BLaER1 treated with 17β-estradiol and CSF1 and Interleukin-3, amounts not matched to agents 10 nM and 100 nM (cell line): Measurements from ENCODE around the gene ALG9.

ENCODE experiments used
- H3K27ac ChIP-seq, 11 experiments: shearing (Covaris generic); formaldehyde crosslinking; 2 replicates each; pipeline ENCODE4 v1.8.1; 2022
- H3K27me3 ChIP-seq, 11 experiments: shearing (Covaris generic); formaldehyde crosslinking; 2 replicates each; pipeline ENCODE4 v1.8.1; 2022
- H3K36me3 ChIP-seq, 11 experiments: shearing (Covaris generic); formaldehyde crosslinking; 2 replicates each; pipeline ENCODE4 v1.8.1; 2022
- H3K4me1 ChIP-seq, 10 experiments: shearing (Covaris generic); formaldehyde crosslinking; 2 replicates each; pipeline ENCODE4 v1.8.1; 2022
- H3K4me2 ChIP-seq, 11 experiments: shearing (Covaris generic); formaldehyde crosslinking; 2 replicates each; pipeline ENCODE4 v1.8.1; 2022
- H3K4me3 ChIP-seq, 10 experiments: shearing (Covaris generic); formaldehyde crosslinking; 2 replicates each; pipeline ENCODE4 v1.8.1; 2022
- H3K9ac ChIP-seq, 11 experiments: shearing (Covaris generic); formaldehyde crosslinking; 2 replicates each; pipeline ENCODE4 v1.8.1; 2022
- H3K9me3 ChIP-seq, 11 experiments: shearing (Covaris generic); formaldehyde crosslinking; replicated peaks in 1 of 11; 2 replicates each; pipeline ENCODE4 v1.8.1; 2022
- H4K20me1 ChIP-seq, 11 experiments: shearing (Covaris generic); formaldehyde crosslinking; 2 replicates each; pipeline ENCODE4 v1.8.1; 2022
- Cebpa-rat ChIP-seq, 11 experiments: shearing (Covaris generic); IDR thresholded peaks; 2 replicates each; pipeline ENCODE4 v1.8.1; 2022

ALG9 gene

GRCh38 chr11:111845276-111846028 is 25.9 kb downstream of the ALG9 start:
- Histone ChIP-seq H4K20me1 (no peaks in the 10 kb centered on the region; a peak in 1 of 22 replicates), H3K4me2 (peak overlapping the region in 1 of 11 experiments; percentile 0; a peak in 1 of 22 replicates)

GRCh38 chr11:111843661-111844060 is 27.7 kb downstream of the ALG9 start:
- H3K9ac ChIP-seq = no peak overlapping the region
- H3K27me3 ChIP-seq = no peaks in the 10 kb centered on the region
- no peak overlapping the region for H3K27ac ChIP-seq
- TF ChIP-seq Cebpa-rat (IDR thresholded peaks at IDR 0.05) = no peak
- H3K4me1 ChIP-seq = peaks cover 0 to 22% (median 0%) of the 10 kb centered on the region in 10 experiments; a peak in 7 of 20 replicates
- H3K36me3 ChIP-seq = peaks cover 46 to 89% (median 60%) of the 10 kb centered on the region in 11 experiments
- H3K9me3 ChIP-seq = no peaks in the 10 kb centered on the region
- H3K4me3 ChIP-seq = no peak overlapping the region
- no peak overlapping the region for H3K4me2 ChIP-seq
- no peaks in the 10 kb centered on the region; a peak in 1 of 22 replicates for H4K20me1 ChIP-seq

More at GRCh38 chr11:111845276-111846028, 25.9 kb downstream of the ALG9 start:
- 0 out of 22 replicates have a peak, but pooled peaks of 1 of the 11 experiments have one; percentile 7 for TF ChIP-seq Cebpa-rat (IDR thresholded peaks at IDR 0.05)
- H3K36me3 ChIP-seq = peaks cover 54 to 90% (median 70%) of the 10 kb centered on the region in 11 experiments
- no peak overlapping the region for H3K4me3 ChIP-seq
- no peak overlapping the region for H3K9ac ChIP-seq
- H3K27me3 ChIP-seq = no peaks in the 10 kb centered on the region
- H3K9me3 ChIP-seq = no peaks in the 10 kb centered on the region
- no peak overlapping the region for H3K27ac ChIP-seq
- peaks cover 0 to 22% (median 0%) of the 10 kb centered on the region in 10 experiments; a peak in 7 of 20 replicates for H3K4me1 ChIP-seq

DNA sequence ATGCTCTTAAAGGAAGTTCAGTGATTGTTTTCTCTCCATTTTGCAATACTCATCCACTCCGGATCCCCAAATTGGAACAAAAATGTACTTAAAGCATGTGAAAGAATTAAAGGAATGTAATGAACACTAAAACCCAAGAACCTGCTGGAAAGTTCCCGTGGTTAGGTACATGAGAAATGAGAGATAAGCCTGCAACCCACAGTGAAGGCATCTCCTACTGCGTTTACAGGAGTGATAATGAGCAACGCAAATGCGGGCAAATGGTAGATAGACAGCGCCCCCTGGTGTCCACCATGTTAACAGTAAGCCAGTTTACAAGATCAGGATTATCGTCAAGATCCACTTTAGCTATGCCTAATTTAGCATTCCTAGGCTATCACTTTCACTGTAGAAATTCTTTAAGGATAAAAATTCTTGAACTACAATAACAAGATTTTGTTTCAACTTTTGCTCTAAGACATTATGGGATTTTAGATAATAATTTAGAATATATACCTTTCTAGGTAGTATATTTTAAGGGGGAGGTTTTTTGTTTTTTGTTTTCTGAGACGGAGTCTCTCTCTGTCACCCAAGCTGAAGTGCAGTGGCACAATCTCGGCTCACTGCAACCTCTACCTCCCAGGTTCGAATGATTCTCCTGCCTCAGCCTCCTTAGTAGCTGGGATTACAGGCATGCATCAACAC is 29.9 kb downstream of the ALG9 start:
- no peaks in the 10 kb centered on the region; a peak in 1 of 22 replicates for H4K20me1 ChIP-seq
- no peak overlapping the region for H3K4me3 ChIP-seq
- no peak overlapping the region for H3K4me2 ChIP-seq
- peaks cover 0 to 14% (median 0%) of the 10 kb centered on the region in 10 experiments; a peak in 7 of 20 replicates for H3K4me1 ChIP-seq
- H3K27ac ChIP-seq = no peak overlapping the region
- H3K27me3 ChIP-seq = no peaks in the 10 kb centered on the region
- no peak for TF ChIP-seq Cebpa-rat (IDR thresholded peaks at IDR 0.05)
- H3K9ac ChIP-seq = no peak overlapping the region
- peaks cover 50 to 88% (median 63%) of the 10 kb centered on the region in 11 experiments for H3K36me3 ChIP-seq
- H3K9me3 ChIP-seq = no peaks in the 10 kb centered on the region

GRCh38 chr11:111840143-111840542 is 31.2 kb downstream of the ALG9 start:
- peaks cover 0 to 7% (median 0%) of the 10 kb centered on the region in 10 experiments; a peak in 5 of 20 replicates for H3K4me1 ChIP-seq
- no peaks in the 10 kb centered on the region for H3K9me3 ChIP-seq
- no peak for TF ChIP-seq Cebpa-rat (IDR thresholded peaks at IDR 0.05)
- H3K36me3 ChIP-seq = peaks cover 61 to 88% (median 72%) of the 10 kb centered on the region in 11 experiments
- no peak overlapping the region for H3K27ac ChIP-seq
- H3K9ac ChIP-seq = no peak overlapping the region; a peak in 1 of 22 replicates
- no peaks in the 10 kb centered on the region; a peak in 1 of 22 replicates for H4K20me1 ChIP-seq
- H3K4me3 ChIP-seq = no peak overlapping the region
- H3K4me2 ChIP-seq = no peak overlapping the region
- no peaks in the 10 kb centered on the region for H3K27me3 ChIP-seq

GRCh38 chr11:111838054-111838453 is 33.3 kb downstream of the ALG9 start:
- no peak overlapping the region for H3K4me2 ChIP-seq
- no peaks in the 10 kb centered on the region; a peak in 1 of 22 replicates for H4K20me1 ChIP-seq
- H3K36me3 ChIP-seq = peaks cover 49 to 88% (median 73%) of the 10 kb centered on the region in 11 experiments
- no peak overlapping the region for H3K9ac ChIP-seq
- H3K27ac ChIP-seq = no peak overlapping the region
- TF ChIP-seq Cebpa-rat (IDR thresholded peaks at IDR 0.05) = no peak
- no peak overlapping the region for H3K4me3 ChIP-seq
- H3K9me3 ChIP-seq = no peaks in the 10 kb centered on the region
- H3K27me3 ChIP-seq = no peaks in the 10 kb centered on the region
- H3K4me1 ChIP-seq = no peaks in the 10 kb centered on the region

DNA sequence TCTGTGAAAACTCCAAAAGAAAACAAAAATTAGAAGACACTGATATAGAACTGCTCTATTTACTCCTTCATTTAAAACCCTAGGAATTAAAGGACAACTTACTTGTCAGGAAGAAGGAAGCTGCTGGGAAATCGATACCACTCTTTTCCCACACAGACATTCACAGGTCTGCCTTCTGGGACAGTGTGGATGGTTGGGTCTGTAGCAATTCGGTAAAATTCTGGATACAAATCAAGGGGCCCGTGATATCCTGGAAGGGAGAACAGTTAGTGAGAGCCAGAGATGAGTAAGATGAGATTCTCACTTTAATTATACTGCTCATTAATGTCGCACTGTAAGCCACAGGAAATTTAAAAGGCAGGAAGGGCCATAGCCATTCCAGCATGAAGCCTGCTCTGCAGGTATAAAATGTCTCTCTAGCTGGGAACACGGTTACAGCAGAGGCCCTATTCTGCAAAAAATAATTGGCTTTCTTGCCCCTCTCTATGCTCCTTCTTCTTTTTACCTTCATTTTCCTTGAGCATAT is 34.0 kb downstream of the ALG9 start:
- Histone ChIP-seq H3K9ac (no peak overlapping the region), H3K4me3 (no peak overlapping the region), H3K4me2 (no peak overlapping the region), H4K20me1 (no peaks in the 10 kb centered on the region; a peak in 1 of 22 replicates), H3K27ac (no peak overlapping the region), H3K27me3 (no peaks in the 10 kb centered on the region), H3K36me3 (peaks cover 51 to 88% (median 74%) of the 10 kb centered on the region in 11 experiments), H3K9me3 (no peaks in the 10 kb centered on the region), H3K4me1 (no peaks in the 10 kb centered on the region)
- TF ChIP-seq Cebpa-rat (IDR thresholded peaks at IDR 0.05) = no peak

DNA sequence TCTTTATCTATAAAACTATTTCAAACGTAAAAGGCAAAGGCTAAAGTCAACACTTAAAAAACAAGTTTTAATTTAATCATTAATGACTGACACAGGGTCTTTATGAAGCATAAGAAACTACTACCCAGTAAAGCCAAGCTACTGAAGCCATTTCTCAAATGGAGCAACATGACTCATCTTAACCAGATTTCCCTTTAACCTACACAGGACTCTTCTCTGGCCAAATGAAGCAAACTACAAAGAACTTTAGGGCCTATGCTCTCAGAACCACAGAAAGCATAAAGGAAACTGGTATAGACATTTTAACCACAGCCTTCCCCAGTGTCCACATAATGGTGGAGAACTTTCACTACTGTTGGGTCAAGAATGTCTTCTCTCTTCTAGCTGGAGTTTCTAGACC is 34.7 kb downstream of the ALG9 start:
- Histone ChIP-seq H3K36me3 (peaks cover 53 to 93% (median 73%) of the 10 kb centered on the region in 11 experiments), H3K4me2 (no peak overlapping the region), H3K4me3 (no peak overlapping the region), H4K20me1 (no peaks in the 10 kb centered on the region), H3K9ac (no peak overlapping the region), H3K27ac (no peak overlapping the region), H3K4me1 (no peaks in the 10 kb centered on the region), H3K9me3 (no peaks in the 10 kb centered on the region), H3K27me3 (no peaks in the 10 kb centered on the region)
- TF ChIP-seq Cebpa-rat (IDR thresholded peaks at IDR 0.05) = no peak

- Histone ChIP-seq H3K9me3 (no peaks in the 10 kb centered on the region), H3K27ac (no peak overlapping the region), H4K20me1 (no peaks in the 10 kb centered on the region), H3K4me1 (no peaks in the 10 kb centered on the region), H3K4me3 (no peak overlapping the region), H3K4me2 (no peak overlapping the region), H3K36me3 (peaks cover 55 to 98% (median 76%) of the 10 kb centered on the region in 11 experiments), H3K9ac (no peak overlapping the region), H3K27me3 (no peaks in the 10 kb centered on the region)
- TF ChIP-seq Cebpa-rat (IDR thresholded peaks at IDR 0.05) = no peak
Observed at GRCh38 chr11:111836162-111836561, 35.2 kb downstream of the ALG9 start.

DNA sequence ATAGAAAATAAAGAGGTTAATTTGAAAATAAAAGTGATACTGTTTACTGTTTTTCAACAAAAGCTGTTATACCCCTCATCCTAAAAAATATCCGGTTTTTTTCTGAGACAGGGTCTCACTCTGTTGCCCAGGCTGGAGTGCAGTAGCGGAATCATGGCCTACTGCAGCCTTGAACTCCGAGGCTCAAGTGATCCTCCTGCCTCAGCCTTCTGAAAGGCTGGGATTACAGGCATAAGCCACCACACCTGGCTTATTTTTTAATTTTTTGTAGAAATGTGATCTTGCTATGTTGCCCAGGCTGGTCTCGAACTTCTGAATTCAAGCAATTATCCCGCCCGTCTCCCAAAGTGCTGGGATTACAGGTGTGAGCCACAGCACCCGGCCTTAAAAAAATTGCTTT is 35.7 kb downstream of the ALG9 start:
- Histone ChIP-seq H3K36me3 (peaks cover 57 to 98% (median 80%) of the 10 kb centered on the region in 11 experiments), H3K4me2 (no peak overlapping the region), H3K27ac (no peak overlapping the region), H3K9me3 (no peaks in the 10 kb centered on the region), H3K9ac (no peak overlapping the region), H3K4me1 (no peaks in the 10 kb centered on the region), H4K20me1 (no peaks in the 10 kb centered on the region), H3K27me3 (no peaks in the 10 kb centered on the region), H3K4me3 (no peak overlapping the region)
- TF ChIP-seq Cebpa-rat (IDR thresholded peaks at IDR 0.05) = no peak
